HG02884 (cell line): ENCODE data around the gene TSPAN32.

Experiments used
- ATAC-seq: cut with Tn5 transposase; IDR thresholded peaks from one replicate; pipeline ENCODE4 v1.9.1; 2021; ENCODE audit warnings: mild to moderate bottlenecking, moderate library complexity; ENCODE audit not compliant: unreplicated experiment

TSPAN32 gene

DNA sequence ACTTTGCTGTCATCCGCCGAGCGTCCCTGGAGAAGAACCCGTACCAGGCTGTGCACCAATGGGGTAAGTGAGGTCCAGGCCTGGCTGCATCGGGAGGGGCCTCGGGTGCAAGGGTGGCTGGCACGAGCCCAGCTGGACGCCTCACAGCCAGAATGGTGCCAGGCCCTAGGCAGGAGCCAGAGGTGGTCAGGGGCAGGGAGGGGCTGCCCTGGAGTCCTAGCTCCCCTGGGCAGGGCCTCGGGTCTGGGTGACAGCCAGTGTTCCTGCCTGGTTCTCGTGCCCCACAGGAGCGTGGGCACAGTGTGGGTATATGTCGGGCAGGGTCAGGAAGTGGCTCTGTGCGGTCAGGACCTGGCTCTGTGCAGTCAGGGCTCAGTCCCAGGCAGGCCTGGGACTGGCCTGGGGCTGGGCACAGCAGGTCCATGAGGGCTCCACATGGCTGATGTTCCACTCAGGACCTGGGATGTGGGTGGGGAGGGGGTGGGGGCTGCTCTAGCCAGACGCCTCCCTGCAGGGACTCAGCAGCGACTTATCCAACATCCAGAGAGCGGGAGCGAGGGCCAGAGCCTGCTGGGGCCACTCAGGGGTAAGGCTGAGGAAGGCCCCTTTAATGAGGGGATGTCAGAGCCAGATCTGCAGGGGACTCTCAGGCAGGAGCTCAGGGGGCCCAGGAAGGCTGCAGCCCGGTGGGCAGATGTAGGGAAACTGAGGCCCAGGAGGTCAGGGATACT lies 1.2 kb downstream of the TSPAN32 start:
- ATAC-seq, result no peak

DNA sequence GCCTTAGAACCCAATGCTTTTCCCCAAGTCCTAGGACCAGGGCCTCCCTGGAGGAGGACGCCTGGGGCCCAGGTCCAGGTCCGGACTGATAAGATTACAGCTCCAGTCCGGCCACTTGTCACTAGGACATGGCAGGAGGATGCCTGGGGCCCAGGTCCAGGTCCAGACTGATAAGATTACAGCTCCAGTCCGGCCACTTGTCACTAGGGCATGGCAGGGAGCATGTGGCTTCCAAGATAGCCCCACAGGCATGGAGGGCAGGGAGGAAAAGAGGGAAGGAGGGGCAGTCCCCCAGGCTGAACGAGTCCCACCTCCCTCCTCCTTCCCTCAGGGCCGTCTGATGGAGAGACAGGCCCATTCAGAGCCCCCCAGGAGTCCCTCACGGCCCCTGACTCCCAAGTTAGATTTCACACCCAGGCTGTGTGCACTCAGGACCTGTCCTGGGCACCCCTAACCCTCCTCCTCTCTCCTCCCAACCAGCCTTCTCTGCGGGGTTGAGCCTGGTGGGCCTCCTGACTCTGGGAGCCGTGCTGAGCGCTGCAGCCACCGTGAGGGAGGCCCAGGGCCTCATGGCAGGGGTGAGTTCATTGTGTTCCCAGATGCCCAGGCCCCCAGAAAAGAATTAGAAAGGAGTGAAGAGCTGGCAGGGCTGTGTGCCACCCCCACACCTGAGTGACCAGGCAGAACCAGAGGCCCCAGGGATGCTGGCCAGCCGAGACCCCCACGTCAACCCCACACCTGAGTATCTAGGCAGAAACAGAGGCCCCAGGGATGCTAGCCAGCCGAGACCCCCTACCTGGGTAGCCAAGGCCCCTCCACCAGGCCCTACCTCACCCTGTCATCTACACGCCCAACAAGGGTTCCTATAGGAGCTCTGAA lies 2.1 kb downstream of the TSPAN32 start:
- no peak for ATAC-seq

DNA sequence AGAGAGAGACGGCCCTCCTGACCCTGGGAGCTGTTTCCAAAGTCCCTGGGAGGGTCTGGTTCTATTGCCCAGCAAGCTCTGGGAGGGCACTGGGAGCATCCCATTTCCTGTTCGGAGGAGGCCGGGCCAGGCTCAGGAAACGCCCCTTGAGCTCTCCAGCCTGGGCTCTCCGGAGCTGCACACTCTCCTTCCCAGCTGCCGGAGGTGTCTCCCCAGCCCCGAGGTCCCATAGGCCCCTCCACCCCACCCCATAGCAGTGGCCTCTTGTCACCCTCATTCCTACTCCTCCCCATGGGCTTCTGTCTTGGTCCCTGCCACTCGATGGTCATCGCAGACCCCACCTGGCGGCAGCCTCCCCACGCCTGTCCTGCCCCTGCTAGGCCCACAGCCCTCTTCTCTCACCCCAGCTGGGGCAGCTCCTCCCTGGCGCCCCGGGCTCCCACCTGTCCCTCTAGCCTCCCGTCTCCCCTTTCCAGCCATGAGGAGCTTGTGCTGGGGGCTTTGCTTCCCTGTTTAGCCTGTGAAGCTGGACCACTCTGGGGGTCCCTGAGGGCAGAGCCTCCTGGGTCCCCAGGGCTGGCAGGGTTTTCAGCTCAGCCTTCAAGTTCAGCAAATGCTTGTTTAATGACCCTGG lies 2.8 kb downstream of the TSPAN32 start:
- ATAC-seq, result no peak

DNA sequence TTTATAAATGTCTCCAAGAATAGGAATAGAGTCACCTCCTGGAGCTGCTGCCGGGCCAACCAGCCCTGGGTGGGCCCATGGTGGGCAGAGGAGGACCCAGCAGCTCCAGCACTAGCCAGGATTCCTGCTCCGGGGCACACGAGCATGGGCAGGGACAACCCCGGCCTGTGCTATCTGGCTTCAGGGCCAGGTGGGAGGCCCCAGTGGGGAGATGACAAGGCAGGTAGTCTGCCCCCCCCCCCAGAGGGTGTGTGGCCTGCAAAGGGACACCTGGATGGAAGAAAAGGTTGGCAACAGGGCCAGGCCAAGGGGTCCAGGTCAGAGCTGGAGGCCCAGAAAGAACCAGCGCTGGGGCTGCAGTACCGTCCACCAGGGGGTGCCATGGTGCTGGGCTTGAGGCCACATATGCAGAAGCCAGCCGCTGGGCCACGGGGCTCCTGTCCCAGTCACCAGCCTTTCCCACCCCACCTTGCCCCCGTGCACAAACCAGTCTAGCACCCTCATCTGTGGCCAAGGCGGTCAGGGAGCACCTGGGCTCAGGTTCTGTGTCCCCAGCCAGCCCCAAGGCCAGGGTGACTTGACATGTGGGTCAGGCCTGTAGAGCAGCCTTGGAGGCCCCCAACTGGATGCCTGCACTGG lies 3.4 kb downstream of the TSPAN32 start:
- no peak for ATAC-seq

DNA sequence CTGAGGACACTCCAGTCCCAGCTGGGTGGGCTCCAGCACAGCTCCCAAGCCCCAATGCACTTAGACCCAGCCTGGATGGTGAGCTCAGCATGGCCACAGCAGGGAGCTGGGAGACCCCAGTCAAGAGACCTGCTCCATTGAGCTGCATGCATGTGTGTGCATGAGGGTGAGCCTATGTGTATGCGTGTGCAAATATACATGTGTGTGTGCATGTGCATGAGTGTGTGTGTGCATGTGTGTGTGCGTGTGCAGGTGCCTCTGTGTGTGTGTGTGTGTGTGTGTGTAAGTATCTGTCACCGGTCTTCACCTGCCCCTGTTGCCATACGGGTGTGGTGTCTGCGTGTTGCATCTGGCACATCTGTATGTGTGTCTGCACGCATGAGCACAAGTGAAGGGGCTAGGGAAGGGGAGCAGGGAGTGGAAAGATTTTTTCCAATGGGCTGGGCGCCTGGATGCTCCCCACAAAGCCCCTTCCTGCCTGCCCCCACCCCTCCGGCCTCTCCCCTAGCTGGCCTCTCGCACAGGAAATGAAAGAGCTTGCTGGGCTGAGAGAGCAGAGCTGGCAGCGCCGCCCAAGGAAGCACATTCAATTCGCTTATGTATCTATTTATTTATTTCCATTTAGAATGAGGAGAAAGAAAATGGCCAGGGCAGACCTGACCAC lies 4.1 kb downstream of the TSPAN32 start:
- ATAC-seq, result no peak

DNA sequence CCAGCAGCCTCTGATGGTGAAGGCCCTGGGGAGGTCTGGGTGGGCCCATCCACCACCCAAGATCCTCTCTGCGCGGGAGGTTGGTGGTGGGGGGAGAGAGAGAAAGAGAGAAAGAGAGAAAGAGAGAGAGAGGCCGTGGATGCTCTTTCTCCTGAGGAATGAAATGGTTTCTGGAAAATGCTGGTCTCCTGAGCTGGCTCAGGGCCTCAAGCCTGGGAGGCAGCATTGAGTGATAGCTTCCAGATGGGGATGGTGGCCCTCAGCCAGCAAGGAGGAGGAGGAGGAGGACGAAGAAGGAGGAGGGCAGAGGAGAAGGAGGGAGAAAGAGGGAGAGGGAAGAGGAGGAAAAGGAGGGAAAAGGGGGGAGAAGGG lies 4.6 kb downstream of the TSPAN32 start:
- no peak for ATAC-seq

DNA sequence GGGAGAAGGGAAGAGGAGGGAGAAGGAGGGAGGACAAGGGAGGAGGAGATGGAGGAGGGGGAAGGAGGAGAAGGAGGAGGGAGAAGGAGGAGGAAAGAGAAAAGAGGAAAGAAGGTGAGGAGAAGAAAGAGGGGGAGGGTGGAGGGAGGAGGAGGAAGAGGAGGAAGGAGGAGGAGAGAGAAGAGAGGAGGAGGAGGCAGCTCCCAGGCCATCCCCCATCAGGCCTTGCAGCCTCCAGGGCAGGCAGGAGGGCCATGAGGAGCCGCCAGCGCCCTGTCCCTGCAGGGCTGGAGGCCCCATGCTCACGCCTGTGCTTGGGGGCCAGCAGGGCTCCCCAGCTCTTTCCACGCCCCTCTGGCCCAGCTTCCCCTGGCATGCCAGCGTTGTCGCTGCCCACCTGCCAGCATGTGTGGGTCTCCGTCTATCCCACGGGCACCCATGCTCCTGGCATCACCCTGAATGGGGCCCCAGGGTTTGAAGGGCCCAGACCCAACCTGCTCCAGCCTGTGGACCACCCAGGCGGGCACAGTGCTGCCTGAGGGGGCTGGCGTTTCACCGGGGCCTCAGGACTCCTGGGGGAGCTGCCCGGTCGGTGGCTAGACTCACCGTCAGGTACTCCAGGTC lies 5.2 kb downstream of the TSPAN32 start:
- no peak for ATAC-seq

DNA sequence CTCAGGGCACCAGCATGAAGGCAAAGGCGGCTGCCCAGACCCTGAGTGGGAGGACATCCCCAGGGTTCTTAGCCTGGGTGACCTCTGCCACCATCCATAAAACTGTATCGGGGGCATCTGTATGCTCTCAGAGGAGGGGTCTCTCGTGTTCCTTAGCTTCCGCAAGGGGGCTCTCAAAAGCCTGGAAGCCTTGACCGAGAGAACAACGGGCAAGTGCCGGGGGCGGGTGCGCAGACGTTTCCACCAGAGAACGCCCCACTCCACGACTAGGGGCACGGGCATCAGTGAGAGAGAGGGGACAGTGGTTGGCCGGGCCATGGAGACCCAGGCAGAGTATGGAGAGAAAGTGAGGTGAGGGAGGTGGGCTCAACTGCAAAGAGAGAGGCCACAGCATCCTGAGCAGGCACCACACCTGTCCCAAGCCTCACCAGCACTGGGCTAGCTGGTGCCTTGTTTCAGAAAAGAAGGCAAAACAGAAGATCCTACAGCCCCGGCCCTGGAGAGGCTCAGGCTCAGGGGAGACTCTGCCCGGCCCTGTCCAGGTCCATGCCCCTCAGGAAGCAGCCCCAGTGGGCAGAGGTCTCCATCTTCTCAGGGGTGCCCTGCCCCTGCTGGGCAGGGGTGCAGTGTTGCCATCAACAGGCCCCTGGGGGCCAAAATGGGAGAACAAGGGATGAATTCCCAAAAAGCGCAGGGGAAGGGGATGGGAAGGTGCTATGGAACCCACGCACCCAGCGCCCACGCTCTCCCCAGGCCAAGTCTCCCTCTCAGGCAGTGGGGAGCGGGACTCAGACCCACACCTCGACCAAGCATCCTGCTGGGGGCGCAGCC lies 5.9 kb downstream of the TSPAN32 start:
- no peak for ATAC-seq

DNA sequence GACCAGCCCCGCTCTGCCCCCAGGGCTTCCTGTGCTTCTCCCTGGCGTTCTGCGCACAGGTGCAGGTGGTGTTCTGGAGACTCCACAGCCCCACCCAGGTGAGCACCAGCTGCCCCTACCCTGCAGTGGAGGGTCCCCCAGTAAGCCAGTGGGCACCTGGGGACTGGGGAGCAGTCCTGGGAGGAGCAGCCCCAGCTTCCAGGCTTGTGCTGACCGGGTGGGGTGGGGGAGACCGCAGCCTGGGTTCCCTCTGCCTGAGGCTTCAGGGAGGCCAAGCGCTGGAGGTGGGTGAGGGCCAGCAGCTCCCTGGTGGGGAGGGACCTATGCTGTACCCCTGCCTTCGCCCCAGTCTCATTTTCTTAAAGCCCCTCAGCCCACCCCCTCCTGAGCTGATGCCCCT lies 6.9 kb downstream of the TSPAN32 start:
- ATAC-seq, result no peak

DNA sequence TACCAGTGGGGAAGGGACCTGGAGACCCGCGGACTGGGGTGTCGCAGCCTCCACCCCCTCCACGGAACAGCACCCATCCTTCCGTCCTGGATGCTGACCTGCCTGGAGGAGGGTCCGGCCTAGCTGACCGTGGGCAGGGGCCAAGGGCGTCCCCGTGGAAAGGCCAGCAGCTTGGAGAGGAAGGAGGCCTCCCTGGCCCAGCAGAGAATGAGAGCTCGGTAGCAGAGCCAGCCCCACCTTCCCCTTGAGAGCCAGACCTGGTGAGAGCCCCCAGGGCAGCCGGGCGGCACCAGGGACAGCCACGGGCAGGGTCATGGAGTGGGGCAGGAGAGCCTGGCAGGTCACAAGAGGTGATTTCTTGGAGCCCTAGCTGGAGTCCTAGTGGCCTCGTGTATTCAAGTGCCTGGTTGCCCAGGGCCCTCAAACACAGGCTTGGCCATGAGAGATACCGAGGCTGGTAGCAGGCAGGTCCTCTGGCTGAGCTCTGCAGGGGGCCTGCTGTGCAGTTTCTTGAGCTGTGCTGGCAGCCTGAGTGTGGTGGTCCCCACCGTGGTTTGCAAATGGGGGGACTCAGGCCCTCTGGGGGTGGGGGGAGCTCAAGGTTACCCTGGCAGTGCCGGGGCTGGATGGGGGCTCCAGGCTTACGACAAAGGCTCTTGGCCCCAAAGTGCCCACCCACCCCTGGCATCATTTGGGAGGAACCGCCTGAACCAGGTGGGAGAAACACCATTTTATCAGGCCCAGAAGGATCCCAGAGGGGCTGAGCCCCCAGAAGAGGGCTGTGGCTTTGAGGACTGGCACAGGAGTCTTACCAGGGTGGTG lies 7.6 kb downstream of the TSPAN32 start:
- ATAC-seq, result no peak

DNA sequence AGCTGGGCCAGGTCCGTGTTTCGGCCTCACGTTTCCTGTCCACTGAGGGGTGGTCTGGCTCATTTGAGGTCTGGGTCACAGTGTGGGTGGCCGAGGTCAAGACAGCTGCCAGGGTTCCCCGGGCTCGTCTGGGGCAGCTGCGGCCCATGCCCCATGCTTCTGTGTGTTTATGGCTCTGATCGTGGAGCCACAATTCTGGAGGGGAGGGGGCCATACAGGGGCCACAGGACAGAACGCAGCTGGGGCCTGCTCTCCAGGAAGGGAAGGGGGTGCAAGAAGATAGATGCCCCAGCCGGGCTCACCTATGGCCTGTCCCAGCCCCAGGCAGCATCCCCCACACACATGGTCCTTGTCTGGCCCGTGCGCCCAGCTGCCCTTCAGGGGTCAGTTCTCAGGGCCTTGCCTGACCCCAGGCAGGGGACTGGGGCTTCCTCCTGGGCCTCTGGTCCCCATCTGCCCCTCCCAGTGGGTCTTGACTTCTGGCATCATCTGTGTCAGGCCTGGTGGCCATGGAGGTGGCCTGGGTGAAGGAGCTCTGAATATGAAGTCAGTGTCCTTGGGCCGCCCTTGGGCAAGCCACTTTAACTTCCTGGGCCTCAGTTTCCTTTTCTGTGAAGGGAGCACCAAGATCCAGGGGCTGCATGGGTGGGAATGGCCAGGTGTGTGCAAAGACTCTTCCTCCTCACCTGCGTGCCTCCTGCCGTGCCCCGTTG lies 8.4 kb downstream of the TSPAN32 start:
- no peak for ATAC-seq

DNA sequence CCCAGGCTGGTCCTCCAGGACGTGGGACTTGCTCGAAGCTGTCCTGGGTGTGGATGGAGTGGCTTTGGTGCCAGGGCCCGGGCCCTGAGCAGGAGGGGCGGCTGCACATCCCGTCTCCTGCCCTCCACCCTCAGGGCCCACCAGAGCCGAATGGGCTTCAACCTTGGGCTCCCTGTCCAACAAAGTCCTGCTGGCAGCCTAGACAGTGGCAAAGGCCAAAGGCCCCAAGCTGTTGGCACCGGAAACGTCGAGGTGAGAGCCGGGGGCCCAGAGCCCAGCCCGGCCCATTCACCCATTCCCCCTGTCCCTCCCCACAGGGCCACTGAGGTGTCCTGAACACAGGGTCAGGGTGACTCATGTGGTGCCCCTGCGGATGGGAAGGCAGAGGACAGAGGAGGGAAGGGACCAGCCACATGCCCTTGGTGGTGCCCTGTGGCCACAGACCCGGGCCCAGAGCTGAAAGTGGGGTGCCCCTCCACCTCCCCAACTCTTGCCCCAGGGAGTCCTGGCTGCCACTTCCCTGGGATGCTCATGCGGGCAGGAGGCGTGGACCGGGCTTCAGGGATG lies 9.1 kb downstream of the TSPAN32 start:
- ATAC-seq, result no peak

DNA sequence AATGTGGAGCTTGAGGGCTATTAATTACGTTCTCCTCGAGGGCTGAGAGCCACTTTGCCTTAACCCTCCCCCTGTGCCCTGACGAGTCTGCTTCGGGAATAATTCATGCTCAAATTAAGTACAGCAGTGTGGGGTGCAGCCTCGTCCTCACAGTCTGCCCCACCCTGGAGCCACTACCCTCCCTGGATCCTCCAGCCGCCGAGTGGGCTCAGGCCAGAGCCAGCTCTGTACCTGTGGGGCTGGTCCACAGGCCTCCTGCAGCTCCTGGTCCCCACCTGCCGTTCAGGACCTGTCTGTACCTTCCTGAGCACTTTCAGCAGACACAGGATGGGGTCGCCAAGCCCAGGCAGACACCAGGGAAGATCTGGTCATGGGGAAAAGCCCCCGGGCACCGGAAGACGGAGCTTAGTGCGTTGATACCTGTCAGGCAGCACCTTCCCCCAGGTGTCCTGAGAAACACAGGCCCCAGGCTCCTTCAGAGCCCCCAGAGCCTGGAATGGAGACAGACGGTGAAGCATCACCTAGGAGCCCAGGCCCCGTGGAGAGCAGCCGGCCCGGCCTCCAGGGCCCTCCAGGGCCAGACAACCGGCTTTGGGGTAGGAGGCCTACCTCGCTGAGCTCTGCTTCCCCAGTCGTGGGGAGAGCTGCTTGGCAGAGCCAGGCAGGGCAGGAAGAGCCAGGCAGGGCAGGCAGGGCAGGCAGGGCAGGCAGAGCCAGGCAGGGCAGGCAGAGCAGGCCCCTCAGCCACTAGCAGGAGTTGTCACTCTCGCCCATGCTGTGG lies 9.7 kb downstream of the TSPAN32 start:
- ATAC-seq, result no peak

DNA sequence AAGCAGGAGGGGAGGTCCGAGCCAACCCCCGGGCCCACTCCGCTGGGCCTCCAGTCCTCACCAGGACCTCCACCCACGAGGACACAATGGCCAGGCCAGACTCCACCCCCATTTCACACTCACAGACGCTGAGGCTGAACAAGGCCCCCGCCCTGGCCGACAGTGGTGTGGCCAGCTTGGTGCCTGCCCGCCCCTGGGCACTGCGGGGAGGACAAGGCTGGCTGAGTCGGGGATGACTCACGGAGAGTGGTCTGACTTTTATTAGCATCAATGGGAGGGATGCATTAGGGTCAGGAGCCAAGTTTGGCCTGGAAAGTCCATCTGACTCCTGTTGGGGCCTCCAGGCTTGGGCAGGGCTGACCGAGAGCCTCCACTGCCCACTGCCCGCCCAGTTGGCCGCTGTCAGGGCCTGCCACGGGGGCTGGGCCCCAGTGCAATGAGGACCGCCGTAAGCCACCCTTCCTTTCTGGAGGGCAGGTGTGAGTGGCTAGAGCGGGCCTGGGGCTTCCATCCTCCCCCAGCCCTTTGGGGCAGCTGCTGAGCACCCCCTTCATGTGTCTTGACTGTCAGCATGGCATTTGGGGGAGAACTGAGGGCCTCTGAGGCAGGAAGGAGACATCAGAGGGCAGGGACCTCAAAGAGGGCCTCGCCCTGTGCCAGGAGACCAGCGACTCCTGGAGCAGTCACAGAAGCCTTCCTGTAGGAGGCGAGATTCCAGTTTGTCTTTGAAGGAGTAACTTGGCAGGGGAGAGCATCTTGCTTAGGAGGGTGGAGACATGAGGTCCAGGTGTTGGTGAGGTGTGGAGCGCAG lies 10.6 kb downstream of the TSPAN32 start:
- no peak for ATAC-seq

DNA sequence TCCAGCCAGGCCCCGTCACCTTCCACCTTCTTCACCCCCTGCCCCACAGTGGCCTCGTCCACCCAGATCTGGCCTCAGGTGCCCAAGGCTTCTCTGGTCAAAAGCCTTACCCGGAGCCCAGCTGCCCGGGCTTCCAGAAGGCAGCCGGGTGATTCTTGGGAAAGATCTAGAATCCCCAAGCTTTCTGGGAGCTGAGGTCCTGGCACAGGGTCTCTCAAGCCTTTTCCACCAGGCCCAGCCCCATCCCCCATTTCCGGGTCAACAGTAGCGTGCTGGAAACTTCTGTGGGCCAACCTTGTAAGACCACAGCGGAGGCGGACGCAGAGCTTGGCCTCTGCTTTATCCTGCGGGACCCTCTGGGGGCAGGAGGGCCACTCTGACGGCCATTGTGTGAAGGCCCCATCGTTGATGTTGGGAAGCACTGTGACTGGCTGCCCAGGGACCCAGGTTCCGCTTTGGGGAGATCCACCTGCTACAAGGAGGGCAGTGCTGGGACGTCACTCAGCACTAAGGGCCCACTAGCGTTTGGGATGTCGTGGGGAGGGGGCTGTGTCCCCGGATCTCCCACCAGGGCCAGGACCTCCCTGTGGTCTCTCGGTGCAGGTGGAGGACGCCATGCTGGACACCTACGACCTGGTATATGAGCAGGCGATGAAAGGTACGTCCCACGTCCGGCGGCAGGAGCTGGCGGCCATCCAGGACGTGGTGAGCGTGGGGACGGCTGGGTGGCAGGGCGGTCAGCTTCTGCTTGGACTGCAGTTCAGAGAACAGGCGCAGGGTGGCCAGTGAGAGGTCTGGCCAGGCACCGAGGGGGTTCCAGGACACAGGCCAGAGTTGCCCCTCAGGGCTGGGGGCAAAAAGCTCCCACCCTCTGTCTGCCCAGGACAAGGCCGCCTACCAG lies 11.5 kb downstream of the TSPAN32 start:
- no peak for ATAC-seq
